Iris pigment epithelial cell (primary cell): ENCODE measurements around the gene F2R.
"Not testable (repeated sequence)": the region's sequence is repeated elsewhere in the genome, so short reads cannot be mapped to it uniquely, and the experiment has no call there.

Experiments
- DNase-seq: peaks from one replicate; pipeline ENCODE4 v3.0.0-alpha.2; 2011; ENCODE audit warnings: low read depth

The F2R gene

DNA sequence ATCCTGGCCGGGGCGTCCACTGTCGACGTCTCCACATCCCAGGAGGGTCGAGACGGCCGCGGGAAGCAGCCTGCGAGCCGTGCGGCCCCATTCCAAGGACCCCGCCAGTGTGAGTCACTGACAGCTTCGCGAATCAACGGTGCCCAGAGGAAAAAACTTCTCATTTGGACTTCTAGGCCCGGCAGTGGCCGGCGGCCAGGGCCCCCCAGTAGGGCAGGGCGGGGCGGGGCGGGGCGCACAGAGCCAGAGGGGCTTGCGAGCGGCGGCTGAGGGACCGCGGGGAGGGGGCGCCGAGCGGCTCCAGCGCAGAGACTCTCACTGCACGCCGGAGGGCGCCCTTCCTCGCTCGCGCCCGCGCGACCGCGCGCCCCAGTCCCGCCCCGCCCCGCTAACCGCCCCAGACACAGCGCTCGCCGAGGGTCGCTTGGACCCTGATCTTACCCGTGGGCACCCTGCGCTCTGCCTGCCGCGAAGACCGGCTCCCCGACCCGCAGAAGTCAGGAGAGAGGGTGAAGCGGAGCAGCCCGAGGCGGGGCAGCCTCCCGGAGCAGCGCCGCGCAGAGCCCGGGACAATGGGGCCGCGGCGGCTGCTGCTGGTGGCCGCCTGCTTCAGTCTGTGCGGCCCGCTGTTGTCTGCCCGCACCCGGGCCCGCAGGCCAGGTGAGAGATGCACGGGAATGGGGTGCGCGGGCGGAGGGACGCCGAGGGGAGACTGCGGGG, at the start of gene F2R:
F2R (plus strand) TSS at position 391 of the 720 bp plus-strand sequence; CDS start at position 573, 182 bp downstream.
- DNase-seq, result peak; percentile 55

DNA sequence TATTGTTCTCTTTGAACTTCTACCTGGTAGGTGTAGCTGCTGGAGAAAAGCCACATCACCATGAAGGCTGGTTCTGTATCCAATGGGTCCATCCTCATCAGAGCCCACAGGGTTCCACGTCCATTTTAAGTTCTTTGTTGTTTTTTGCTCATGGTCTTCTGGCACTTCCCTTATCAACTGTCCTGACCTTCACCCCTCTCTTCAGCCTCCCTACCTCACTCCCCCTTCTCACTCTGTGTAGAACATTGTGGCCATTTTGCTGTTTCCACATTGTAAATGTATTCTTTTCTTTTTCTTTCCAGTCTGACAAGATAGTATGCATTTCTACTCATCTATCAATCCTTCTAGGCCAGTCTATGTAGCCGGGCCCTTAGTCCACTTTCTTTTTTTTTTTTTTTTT, 48.4 kb upstream of the F2R start:
- no peak for DNase-seq

DNA sequence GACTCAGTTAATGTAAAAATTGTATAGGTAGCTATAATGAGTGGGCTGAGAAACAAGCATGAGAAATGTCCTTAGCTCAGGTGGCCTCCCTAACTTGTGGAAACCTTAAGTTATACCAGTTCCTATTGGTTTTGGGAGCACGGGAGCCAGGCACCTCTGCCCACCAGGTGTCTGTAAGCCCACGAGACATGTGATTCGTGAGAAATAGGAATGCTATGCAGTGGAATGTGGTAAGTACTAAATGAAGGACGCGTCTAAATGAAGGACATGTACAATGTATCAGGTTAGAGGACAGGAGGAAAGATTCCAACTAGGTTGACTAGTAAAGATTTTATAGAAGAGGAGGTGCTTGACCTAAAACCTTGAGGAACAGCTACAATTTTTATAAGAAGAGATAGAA, 46.7 kb upstream of the F2R start:
- no peak for DNase-seq

DNA sequence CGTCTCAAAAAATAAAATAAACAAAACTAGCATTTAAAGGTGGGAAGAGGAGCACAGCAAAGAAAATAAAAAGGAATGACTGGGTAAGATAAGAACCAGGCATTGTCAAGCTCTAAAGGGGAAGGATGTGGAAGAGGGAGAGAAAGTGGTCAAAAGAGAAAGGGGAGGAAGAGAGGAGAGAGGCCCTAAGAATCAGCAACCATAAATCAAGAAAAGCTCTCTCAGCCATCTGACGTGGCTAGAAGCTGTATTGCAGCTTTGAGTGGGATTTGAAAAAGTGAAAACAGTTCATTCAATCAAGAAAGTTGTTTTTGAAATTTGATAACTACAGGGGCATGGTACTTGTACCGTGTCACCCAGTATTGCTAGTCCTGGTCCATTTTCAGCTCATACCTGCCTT, 45.4 kb upstream of the F2R start:
- no peak for DNase-seq

DNA sequence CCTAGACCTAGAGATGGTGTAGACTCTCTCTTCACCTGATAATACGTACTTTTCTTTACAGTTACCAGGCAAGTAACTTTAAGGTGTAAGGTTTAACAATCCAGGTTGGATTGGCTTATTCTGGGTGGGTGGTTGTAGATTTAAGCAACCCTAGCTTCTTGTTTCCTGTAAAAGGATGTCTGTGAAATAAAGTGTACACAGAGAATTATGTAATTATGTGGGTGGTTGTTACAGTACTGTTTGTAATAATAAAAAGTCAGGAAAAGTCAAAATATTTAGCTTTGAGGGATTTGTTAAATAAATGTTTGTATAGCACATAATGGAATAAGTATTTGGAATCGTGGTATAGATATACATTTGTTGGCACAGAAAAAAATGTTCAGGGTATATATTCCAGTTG, 43.7 kb upstream of the F2R start:
- DNase-seq, result no peak

DNA sequence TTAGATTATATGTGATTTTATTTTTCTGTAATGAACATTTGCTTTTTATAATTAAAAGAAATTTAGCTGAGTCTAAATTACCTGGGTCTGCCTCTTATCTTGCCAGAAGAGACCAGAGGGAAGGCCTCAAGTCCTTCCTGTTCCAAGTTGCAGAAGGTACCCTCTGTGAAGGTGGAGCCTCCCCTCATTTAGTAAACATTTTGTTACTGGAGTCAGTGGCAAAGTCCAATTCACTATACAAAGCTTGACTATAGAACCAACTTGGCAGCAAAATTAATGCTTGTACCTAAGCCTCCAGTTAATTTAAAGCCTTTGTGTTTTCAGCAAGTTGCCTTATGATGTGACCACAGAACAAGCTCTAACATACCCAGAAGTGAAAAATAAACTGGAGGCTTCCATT, 42.8 kb upstream of the F2R start:
- no peak for DNase-seq

DNA sequence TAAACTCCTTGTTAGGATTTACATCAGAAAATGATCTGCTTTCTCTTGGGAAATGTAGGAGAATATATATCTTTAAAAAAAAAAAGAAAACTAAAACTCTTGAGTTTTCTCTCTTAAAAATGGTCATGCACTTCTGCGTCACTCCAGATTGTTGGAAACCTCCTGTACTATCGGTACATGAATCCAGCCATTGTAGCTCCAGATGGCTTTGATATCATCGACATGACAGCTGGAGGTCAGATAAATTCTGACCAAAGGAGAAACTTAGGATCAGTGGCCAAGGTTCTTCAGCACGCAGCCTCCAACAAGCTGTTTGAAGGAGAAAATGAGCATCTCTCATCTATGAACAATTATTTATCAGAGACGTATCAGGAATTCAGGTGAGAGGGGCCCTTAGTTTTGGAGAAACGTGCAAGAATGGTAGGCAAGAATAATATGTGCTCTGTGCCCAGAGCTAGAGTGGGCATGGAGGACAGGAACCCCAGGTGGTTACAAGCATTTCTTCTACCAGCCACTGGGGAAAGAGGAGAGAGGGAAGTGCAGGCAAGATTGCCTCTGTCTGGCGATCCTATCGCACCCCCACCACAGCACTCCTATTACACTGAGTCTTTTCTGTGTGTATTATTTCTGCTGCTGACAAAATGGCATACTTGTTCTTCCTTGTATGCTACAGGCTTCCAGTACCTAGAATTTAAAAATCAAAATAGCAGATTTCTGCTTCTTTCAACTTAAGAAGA, 41.4 kb upstream of the F2R start:
- DNase-seq, result no peak

DNA sequence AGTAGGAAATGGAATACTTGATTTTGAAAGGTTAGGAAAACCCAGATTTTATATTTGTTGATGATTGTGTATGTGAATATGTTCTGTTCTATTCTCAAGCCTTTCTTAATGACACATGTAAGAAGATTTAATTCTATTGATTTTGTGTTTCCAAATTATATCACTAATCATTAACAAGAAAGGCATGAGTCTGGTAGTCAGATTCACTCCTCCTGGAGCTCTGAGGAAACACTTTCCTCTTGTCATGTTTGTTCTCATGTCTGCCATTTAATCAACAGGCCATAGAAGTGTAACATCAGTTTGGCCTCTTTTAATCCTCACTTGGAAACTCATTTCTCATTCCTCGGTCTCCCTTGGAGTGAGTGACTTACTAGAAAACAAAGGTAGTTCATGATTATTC, 40.6 kb upstream of the F2R start:
- DNase-seq, result no peak

DNA sequence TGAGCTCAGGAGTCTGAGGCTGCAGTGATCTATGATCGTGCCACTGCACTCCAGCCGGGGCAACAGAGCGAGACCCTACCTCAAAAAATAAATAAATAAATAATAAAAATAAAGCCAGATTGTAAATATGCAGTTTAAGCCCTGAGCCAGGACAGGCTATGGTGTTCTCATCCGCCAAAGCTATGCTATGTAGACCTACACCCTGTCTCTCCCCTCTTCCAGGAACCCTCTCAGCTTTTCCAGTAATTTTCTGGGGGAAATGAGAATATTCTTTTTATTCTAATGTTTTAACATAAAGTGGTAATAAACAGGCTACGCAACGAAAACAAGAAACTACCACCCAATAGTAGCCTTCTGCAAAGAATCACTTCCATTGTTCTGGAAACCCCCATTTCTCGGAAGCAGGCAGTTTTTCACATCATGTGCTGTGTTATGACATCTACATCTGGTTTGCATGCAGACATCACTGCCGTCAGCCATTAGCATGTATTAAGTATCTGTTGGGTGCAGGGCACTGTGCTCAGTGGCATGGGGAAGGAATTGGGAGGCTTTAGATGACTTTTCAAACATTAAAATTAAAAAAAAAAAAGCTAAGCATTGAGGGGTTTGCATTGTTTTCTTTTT, 38.0 kb upstream of the F2R start:
- no peak for DNase-seq

DNA sequence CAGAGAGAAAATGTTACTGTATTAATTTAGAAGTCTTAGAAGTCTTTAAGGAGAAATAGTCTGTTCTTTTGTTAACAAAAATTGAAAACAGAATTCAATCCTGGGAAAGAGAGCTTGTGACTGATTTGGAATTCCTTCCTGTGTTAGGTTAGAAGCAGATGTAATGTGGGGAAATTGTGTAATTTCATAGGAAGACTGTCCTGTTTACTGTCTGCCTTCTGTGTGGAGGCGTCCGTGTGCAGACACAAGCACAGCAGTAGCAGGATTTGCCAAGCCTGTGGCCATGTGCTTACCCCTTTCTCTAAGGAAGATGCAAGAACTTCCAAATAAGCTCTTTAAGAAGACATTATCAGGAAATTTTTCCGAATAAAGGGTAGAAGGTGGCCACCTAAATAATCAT, 36.7 kb upstream of the F2R start:
- peak; percentile 78 for DNase-seq

DNA sequence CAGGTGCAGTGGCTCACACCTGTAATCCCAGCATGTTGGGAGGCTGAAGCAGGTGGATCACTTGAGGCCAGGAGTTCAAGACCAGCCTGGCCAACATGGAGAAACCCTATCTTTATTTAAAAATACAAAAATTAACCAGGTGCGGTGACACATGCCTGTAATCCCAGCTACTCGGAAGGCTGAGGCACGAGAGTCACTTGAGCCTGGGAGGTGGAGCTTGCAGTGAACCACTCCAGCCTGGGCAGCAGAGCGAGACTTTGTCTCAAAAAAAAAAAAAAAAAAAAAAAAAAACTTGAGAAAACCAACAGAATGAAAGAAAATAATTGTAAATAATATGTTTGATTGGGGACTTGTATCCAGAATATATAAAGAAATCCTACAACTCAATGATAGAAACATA, 35.1 kb upstream of the F2R start:
- not testable (repeated sequence) for DNase-seq

DNA sequence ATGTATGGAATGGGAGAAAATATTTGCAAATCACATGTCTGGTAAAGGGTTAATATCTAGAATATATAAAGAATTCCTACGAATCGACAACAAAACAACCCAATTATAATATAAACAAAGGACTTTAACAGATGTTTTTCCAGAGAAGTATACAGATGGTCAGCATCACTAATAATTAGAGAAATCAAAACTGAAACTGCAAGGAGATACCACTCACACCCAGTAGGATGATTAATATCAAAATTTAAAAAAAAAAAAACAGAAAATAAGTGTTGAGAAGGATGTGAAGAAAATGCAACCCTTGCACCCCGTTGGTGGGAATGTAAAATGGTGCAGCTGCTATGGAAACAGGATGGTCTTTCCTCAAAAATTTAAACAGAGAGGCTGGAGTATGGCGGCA, 34.6 kb upstream of the F2R start:
- no peak for DNase-seq

DNA sequence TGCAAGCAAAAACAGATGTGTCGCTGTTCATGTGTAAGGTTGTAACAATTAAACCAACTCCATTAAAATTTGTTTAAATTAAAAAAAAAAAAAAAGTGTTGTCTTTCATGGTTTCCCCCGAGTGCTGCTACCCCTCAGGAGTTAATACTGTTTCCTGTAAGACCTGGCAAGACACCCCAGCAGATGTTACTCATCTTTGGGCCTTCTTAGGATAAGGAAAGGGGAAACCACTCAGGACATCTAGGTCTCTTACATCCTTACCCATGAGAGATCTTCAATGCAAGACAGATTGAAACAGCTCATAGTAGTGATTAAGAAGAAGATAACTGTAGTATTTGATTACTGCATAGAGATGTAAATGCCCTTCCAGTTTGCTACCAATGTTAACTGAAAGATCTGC, 33.5 kb upstream of the F2R start:
- DNase-seq, result no peak

DNA sequence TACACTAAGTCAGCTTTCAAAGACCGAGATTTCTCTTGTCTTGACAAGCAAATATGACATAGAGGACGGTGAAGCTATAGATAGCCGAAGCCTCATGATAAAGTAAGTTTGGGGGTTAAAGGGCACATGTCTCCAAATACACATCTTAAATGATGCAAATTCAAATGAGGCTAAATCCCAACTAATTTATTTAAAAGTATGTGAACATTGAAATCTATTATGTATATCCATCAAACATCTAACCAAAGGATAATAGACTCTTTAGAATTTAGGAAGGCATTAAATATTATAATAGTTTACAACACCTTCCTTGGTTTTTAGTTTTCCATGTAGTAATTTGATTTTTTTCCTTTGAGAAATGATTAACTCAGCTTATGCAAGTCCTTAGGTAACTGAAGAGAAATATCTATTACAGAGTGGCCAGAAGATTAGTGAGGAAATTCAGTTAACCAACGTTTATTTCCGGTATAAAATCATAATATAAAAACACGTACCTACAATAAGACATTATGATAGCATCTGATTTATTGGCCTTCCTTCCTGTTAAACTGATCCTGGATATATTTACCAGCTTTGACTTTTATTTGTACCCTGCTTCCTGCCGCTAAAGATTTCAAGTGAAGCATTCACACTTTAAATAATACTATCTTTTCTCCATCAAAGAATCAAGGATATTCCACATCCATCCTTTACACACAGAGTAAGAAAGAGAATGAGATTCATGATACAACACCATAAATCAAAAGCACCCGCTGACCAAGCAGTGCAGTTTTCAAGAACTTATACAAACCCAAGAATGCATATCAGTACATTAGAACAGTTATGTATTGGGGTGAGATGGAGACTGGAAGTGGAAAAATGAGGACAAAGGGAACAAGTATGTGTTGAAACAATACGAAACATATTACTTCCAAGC, 31.9 kb upstream of the F2R start:
- DNase-seq, result no peak

DNA sequence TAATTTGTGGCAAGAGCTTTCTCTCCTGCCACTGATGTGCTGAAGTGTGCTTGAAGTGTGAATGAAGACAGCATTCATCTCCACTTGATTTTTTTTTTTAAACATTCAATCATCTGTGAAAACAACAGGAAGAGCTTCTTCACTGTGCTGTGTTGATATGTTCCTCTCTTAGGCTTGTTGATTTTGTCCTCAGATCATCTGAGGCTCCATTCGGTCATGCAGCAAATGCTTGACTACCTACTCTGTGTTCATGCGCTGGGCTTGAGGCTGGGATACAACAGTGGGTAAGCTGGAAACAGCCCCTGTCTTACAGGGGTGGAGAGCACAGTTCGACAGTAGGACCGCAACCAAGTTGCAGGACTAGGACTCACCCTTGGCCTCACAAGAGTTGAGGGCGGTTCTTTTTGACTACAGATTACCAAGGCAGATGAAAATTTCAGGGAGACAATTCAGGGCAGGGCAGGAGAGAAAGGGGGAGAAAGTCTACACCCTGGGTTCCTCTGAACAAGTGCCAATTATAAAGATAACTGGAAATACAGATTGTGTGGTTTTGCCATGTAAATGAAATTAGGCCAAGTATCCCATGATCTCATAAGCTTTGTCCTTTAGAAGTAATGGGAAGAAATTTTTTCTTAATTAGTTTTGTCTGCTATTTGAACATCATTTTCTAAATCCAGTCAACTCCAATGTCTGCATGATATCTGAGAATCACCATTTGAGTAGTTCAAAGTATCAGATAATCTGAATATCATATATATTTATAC, 31.0 kb upstream of the F2R start:
- DNase-seq, result no peak

DNA sequence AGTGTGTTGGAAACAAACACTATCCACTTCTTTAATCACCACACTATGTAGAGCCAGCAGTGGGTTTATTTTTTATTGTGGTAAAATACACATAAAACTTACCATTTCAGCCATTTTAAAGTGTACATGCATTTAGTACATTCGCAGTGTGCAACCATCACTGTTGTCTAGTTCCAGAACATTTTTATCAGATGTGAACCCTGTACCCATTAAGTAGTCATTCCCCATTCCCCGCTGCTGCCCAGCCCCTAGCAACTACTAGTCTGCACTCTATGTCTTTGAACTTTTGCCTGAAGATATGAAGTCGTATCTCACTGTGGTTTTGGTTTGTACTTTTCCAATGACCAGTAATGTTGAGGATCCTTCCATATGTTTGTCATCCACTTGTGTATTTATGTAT, 30.2 kb upstream of the F2R start:
- DNase-seq, result no peak

DNA sequence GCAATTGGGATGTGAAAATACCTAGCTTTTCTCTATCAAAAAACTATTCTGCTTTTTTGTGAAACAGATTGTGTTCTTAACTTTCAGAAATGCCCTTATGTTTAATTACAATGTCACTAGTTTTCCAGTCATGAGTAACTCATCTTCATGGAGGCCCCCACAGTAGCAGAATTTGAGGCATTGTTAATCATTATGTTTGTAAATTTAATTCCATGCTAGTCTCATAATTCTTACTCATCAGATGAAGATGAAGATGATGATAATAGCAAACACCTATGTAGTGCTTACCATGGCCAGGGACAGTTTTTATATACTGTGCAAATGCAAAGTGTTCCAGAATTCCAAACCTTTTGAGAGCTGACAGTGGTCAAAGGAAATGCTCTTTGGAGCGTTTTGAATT, 27.7 kb upstream of the F2R start:
- no peak for DNase-seq

DNA sequence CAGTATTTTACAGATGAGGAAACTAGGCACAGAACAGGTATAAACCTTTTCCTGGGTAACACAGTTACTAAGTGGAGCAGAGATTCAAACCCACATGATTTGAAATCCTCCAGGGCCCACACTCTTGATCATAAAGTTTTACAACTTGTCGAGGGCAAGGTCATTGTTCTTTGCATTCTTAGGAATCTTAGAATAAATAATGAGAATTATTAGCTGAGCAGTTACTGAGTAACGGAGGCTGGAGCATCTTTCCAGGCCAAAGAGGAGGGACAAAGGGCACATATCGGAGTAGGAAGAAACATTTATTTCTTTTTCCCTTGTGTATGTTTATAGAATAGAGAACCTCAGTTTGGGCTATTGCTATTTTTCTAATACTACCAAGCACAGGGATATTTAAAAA, 27.1 kb upstream of the F2R start:
- peak; percentile 52 for DNase-seq

DNA sequence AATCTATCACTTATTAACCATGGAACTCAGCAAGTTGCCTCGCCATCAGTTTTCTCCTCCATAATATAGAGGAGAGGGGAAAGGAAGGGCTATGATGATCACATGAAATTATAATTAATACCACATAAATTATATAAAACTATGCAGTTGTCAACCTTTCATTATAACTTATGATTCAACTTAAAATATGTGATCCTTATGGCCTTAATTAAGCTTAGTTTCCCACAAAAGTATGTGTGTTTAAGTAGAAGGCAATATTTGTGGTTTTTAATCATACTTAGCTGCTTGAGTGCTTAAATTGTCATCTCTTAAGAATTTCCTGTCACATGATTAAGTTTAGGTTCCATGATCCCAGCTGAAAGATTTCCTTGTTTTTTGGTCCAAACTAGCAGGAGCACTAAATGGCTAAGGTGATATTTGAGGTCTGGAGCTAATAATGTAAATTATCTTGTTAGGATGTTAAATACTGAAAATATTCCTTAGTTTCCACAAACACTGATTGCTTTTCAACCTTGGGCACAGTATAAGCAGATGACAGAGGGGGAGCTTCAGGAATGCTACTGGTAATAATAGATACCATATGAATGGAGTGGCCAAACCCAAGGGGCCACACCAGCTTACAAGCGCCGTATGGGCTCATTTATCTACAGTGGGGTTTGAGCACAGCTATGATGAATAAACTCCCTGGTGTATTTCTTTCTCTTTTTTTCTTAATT, 26.4 kb upstream of the F2R start:
- peak; percentile 92 for DNase-seq

DNA sequence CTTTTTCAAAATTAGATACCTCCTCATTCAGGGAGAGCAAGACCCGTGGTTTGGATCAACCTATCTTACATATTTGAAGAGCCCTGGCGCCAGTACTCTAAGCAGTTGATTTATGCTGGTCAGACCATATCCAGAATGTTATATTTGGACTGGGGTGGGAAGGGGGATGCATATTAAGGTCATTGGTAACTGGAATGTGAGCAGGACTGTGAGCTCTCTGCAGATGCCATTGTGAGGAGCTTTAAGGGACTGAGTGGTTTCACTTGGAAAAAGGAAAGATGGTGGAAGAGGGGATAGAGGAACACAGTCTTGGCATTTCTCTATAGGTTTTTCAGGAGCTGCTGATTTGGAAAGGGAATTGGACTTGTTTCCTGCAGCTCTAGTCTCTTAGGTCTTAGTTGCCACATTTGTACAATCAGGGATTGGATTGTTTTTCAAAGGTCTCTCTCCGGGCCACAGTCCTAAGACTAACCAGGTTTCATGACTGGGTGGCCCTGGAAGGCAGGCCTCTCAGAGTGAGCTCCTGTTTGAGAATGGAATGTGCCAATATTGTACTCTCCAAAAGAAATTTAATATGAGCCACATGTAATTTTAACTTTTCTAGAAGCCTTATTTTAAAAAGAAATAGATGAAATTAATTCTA, 25.8 kb upstream of the F2R start:
- no peak for DNase-seq
